ENCODE data around the gene DTX1.

DNA sequence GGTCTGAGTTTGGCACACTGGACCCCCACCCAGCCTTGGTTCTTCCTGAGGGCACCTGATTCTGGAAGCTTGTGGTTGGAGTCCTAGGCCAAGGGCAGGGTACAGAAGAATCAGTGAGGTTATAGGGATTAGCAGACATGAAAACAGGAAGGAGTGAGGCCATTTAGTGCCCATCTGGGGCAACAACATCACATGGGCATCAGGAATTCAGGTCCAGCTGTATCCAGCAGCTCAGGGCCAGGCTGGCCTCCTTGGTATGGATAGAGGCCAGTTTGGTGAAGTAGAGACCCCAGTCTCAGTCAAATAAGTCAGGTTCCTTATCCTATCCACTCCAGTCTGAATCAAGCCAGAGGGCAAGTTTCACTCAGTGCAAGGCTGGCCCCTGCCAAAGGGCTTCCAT lies 42.8 kb downstream of the DTX1 start:
- TF ChIP-seq, protein P1, sequence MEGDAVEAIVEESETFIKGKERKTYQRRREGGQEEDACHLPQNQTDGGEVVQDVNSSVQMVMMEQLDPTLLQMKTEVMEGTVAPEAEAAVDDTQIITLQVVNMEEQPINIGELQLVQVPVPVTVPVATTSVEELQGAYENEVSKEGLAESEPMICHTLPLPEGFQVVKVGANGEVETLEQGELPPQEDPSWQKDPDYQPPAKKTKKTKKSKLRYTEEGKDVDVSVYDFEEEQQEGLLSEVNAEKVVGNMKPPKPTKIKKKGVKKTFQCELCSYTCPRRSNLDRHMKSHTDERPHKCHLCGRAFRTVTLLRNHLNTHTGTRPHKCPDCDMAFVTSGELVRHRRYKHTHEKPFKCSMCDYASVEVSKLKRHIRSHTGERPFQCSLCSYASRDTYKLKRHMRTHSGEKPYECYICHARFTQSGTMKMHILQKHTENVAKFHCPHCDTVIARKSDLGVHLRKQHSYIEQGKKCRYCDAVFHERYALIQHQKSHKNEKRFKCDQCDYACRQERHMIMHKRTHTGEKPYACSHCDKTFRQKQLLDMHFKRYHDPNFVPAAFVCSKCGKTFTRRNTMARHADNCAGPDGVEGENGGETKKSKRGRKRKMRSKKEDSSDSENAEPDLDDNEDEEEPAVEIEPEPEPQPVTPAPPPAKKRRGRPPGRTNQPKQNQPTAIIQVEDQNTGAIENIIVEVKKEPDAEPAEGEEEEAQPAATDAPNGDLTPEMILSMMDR (conservative IDR thresholded peaks at IDR 0.05; ENCODE audit: low read depth, low read length): no peak
- no peak for TF ChIP-seq EZH2phosphoT487 (IDR thresholded peaks at IDR 0.05; ENCODE audit: borderline replicate concordance, low read length)

Data from PC-3 (cell line).